HS-5 (cell line): Measurements from ENCODE around the gene TMEM219.

Experiments
- DNase-seq: peaks from one replicate; pipeline ENCODE4 v3.0.0-alpha.2; 2012; ENCODE audit warnings: low read depth

TMEM219 gene

DNA sequence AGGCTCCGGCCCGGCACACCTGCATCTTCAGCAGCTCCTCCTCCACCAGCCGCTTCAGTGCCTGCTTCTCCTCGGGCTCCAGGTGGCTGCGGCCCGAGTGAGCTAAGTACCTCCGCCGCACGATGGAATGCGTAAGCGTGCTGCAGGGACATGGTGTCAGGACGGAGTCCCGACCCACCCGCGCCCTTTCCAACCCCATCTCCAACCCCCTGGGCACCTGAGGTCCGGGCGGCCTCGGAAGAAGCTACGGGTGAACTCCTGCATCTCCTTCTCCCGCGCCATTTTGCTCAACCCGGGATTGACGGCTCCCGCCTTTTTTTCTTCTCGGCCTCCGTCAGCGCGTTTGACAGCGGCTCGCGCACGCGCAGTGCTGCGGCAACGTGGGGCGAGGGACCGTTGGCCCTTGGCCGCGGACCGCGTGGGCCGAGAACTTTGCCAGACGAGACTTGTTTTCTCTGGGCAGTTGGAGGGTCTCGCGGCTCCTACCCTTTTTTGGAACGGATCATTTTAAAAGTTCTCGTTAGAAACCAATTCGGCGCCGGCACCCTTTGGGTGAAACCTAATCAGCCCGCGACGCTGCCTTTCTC is 33.5 kb downstream of the TMEM219 start, which contains the start of gene HIRIP3:
TSS of gene HIRIP3 (minus strand) at position 294 of the 587 bp plus-strand sequence. CDS start at position 282, 12 bp downstream.
- DNase-seq, result peak; percentile 49

DNA sequence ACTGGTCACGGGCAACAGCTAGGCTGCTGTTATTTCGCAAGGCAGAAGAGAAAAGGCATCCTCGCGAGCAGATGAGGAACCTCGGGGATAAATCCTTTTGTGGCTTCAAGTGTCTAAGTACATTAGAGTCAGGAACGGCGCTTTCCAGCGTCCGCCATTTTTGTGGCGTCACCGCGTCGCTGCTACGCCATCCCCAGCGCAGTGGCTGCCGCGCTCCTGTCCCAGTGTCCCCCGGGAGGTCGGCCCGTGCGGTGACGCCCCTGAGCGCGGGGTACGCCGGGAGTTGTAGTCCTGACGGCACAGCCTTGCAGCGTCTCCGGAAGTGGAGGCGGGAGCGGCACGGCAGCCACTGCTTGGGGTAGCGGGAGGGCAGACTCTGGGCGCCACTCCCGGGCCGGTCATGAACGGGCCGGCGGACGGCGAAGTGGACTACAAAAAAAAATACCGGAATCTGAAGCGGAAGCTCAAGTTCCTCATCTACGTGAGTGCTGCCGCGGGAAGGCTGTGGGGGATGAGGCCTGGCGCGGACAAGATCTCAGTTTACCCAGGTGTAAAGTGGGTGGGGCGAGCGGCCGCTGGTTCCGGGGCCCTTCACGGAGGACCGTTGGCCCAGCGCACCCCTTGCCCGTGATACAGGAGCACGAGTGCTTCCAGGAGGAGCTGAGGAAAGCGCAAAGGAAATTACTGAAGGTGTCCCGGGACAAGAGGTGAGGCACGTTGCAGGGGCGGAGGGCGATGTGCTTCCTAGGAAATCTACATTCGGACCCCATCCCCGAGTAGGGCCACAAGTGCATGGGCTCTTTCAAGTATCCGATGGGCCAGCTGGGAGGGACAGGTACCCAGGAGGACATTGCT is 34.3 kb downstream of the TMEM219 start, which contains the start of gene INO80E:
TSS of gene INO80E (plus strand) at position 331 of the 855 bp plus-strand sequence. CDS start at position 401, 70 bp downstream.
- DNase-seq, result peak; percentile 83

DNA sequence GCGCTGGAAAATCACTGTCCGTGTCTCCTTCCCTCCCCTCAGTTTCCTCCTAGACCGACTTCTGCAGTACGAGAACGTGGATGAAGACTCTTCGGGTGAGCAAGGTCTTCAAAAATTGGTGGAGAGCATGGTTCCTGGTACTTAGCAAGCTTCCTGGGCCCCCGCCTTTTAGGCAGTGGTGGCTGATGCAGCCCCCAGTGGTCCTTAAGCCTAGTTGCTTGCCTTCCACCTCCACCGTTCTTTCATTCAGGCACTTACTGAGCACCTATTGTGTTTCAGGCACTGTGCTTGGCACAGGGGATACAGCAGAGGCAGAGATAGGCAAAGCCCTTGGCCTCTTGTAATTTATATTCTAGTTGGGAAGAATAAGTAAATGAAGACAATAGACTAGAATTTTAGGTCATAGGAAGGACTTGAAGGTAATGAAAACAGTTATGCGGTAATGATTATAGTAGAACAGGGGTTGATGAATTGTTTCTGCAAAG is 34.9 kb downstream of the TMEM219 start:
- DNase-seq, result no peak

DNA sequence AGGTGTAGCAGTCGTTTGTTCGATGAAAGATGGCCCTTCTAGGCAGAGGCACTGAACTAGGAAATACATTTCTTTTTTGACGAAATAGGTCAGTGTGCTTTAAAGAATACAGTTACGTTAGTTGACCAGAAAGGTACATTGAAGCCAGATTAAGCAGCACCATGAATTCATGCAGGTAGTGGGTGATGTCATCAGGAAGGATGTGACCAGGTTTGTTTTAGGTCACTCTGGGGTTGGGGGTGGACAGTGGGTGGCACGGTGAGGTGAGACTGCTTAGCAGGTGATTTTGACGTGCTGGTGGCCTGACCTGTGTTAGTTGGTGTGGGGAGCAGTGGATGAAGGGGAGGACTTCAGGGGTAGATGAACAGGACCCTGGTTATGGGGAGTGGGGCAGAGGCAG is 37.7 kb downstream of the TMEM219 start:
- no peak for DNase-seq

DNA sequence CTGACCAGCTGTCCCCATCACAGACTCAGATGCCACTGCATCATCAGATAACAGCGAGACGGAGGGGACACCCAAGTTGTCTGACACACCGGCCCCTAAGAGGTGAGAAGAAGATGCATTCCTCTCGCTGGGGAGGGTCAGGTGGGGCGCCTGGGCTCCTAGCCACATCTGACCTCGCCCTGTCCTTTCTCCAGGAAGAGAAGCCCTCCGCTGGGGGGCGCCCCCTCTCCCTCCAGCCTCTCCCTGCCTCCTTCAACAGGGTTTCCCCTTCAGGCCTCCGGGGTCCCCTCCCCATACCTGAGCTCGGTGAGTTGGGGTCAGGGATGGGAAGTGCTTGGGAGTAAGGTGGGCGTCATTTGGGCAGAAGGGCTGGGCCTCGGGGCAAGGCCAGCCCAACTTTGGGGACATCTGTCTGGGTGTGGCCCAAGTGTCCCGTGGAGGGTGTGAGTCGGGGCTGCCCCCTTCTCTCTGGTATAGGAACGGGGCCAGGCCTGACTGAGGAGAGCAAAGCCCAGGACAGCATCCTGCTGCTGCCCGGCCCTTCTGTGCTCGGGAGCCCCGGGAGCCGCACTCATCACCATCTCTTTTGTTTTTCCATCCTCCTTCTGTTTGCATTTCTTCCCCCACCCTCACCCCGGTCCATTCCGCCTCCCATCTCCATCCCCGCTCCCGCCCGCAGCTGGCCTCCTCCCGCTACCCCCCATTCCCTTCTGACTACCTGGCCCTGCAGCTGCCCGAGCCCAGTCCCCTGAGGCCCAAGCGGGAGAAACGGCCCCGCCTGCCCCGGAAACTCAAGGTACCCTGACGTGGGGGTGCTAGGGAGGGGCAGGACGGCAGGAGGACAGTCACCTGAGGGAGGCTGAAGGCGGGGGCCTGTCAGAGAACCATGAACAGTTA is 39.1 kb downstream of the TMEM219 start:
- DNase-seq, result no peak

DNA sequence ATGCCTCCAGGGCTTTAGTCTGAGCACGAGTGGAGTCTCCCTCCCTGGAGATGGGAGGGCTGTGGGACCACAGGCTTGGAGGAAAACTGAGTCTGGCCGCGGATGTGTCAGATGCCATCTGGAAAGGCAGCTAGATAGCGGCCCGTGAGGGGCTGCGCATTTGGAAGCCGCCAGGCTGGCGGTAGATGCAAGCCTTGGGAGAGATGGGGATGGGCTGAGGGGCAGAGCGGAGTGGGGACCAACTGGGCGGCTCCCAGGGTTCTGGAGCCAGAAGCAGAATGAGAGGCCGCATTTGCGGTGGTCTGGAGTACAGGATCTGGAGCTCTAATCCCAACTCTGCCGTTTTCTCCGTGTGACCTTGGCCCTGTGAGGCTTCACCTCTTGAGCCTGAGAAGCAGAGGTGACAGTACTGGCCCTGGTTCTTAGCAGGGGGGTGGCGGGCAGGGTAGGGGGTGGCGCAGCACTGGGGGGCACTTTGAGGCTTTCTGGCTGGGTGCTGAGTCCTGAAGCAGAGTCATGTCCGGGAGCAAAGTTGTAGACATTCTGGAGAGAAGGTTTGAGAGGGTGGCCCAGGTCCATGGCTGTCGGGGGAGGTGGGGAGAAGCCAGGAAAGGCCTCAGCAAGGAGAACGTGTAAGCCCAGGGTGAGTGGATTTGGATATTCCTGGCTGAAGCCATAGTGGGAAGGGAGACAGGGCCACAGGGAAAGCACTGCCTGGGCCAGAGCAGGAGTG is 40.9 kb downstream of the TMEM219 start:
- DNase-seq, result no peak

DNA sequence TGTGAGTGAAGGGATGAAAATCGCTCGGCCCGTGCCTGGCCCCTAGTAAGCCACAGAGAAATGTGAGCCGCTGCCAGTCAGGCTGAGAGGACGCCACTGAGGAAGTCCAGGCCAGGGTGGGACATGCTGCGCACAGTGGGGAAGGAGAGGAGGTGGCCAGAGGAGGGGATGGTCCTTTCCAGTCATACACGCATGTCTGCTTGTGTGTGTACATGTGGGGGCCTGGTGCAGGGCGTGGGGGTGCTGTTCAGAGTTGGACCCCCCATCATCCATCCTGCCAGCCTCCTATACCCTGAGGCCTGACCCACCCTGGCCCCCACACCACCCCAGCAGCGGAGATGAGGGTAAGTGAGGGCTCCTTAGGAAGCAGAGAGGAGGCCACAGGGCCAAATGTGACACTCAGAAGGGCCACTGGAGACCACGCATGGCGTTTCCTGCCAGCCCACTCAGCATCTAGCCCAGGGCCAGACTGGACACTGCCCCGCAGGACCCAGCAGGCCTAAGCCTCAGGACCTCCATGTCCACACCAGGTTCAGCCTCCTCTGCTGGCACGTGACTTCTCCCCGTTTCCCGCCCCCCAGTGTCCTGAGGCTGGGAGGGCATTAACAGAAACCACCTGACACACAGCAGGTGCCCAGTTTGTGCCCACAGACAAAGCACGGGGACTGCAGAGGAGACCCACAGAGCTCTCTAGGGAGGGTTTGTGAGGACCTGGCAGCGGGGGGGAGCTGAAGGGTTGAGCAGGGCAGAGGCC is 42.0 kb downstream of the TMEM219 start:
- no peak for DNase-seq

DNA sequence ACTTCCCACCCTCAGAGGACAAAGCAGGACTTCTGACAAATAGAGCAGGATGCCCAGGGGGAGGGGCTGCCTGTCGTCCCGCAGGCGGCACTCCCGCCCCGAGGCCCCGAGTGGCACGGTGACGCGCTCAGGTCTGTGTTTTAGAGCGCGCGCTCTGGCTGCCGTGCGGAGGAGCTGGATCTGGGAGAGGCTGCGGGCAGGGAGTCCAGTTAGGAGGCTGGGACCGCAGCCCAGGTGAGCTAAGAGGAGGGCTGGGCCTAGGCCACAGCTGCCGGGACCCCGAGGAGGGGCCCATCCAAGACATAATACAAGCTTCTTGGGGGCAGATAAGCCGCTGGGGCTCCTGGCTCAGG is 42.5 kb downstream of the TMEM219 start:
- no peak for DNase-seq

DNA sequence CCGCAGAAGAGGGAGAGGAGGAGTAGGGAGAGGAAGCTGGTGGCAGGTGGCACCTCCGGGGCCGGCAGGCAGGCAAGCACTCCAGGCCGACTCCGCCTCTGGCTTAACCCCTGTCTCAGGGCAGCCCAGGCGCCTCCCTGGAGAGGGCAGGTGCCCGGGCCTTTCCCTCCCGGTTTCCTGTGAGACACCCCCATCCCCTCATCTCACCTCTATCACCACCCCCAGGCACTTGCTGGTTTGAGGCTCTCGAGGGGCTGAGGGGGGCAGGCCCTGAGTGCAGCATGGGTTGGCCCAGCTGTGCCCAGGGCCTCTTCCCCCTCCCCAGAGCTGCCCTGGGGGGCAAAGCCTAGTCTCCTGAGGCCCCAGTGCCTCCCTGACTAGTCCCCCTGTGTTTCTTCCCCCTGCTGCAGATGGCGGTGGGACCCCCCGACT is 42.9 kb downstream of the TMEM219 start:
- DNase-seq, result no peak

DNA sequence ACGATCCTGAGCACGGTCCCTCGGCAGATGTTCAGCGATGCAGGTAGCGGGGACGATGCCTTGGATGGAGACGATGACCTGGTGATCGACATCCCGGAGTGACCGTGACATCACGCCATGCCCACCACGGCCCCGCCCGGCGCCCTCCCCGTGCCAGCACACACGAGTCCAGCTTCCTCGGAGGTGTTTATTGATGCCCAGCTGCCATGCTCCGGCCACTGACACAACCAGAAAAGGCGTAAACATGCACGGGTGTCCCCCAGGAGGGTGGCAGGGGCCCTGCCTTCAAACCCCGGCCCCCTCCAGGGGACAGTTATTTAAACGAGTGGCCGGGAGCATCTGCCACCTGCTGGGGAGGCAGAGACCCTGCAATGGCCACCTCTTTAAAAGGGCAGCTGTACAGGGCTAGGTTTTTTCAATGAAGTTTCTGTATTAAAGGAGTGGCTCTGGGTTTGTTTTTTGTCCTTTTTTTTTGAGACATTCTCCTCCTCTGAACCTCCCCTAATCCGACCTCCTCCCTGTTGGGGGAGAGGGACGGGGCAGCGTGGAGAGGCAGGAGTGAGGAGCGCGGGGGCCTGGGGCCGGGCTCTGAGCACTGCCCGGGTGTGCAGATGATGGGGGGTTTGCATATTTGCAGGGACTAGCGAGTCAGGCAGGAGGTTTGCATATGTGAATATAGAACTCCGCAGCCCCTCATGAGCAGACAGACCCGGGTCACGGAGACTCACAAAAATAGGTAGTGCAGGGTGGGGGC is 43.6 kb downstream of the TMEM219 start:
- no peak for DNase-seq

DNA sequence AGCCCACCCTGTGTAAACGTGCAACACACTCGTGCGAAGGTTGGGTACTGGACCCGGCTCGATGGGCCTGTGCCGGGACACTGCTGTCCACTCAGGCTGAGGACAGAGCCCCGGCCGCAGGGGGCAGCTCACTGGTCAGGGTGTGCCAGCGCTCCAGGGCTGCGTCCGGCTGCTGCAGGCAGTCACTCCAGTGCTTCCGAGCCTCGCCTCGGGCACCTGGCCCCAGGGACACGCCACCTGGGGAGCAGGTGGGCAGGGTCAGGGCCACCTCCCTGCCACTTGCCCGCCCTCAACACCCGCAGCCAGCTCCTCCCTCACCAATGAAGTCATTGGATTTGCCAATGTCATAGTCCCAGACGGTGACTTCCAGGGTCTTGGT is 44.2 kb downstream of the TMEM219 start:
- DNase-seq, result no peak

DNA sequence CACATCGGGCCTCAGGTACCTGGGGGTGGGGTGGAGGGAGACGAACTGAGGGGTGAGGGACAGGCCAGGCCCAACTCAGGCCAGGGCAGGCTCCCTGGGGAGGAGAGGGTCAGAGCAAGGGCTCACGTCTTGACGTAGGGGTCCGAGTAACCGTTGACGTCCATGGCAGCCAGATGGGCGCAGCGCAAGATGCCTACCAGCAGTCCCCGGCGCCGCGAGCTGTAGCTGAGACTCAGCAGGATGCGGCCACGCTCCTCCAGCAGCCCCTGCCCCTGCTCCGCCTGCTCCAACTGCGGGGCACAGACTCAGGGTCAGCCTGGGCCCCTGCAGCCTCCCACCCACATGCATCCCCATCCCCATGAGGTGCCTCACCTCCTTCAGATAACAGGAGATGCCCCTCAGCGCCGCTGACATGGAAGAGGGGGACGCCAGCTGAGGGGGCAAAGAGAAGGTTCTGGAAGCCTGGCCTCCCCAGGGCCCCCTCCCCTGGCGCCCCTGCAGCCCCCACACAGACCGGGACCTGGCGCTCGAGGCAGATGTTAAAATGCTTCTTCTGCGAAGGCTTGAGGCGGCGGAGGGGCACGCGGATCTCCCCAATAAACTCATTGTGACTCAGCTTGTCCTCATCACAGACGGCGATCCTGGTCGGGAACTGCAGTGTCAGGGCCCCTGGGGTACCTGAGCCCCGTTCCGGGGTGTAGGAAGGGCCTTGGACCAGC is 44.9 kb downstream of the TMEM219 start:
- DNase-seq, result no peak

DNA sequence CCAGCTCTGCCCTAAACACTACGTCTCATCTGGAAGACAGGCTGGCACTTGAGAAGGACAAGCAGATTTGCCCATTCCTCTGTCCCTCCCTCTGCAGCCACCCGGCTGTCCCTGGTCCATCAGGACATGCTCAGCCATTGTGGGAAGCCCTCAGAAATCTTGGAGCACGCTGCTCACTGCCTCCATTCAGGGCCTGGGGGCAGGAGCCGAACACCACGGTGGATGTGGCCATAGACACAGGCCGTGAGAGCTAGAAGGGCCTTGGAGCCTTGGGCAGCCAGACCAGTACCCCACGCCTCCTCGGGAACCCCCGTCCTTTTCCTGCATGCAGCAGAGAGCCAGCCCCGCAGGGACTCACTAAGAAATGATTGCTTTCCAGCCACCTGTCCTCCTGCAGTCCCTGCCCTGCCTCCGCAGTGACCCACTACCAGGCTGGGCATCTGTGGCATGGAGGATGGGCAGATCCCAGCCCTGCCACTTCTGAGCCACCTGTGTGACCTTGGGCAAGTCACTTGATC is 45.6 kb downstream of the TMEM219 start:
- no peak for DNase-seq

DNA sequence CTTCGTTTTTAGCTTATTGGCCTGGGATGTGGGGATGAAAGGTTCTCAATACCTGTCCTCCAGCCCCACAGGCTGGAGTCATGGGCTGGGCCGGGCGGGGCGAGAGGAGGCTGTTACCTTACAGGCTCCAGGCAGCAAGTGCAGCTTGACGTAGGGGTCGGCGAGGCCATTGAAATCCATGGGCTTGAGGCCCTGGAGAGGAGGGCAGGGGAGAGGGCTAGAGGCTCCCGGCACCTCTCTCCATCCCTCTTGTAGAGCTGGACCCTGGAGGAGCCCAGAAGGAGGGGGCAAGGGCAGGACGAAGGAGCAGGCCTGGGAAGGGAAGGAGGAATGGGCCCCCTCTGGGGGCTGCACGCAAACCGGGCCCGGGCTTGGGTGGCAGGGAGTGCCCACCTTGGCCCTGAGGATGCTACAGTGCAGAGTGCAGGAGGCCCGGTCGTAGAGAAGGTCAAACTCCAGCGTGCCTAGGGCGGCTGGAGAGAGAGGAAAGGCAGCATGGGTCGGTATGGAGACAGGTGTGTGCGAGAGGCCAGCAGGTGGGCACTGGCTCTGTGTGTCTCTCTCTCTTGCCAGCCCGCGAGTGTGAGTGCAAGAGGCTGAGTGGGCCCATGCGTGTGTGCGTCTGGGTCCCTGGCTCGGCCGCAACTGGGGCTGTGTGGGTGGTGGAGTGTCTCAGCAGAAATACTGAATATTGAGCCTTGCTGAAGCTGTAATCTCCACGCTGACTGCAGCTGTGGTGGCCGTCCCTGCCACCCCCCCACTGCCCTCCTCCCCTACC is 47.4 kb downstream of the TMEM219 start:
- no peak for DNase-seq

DNA sequence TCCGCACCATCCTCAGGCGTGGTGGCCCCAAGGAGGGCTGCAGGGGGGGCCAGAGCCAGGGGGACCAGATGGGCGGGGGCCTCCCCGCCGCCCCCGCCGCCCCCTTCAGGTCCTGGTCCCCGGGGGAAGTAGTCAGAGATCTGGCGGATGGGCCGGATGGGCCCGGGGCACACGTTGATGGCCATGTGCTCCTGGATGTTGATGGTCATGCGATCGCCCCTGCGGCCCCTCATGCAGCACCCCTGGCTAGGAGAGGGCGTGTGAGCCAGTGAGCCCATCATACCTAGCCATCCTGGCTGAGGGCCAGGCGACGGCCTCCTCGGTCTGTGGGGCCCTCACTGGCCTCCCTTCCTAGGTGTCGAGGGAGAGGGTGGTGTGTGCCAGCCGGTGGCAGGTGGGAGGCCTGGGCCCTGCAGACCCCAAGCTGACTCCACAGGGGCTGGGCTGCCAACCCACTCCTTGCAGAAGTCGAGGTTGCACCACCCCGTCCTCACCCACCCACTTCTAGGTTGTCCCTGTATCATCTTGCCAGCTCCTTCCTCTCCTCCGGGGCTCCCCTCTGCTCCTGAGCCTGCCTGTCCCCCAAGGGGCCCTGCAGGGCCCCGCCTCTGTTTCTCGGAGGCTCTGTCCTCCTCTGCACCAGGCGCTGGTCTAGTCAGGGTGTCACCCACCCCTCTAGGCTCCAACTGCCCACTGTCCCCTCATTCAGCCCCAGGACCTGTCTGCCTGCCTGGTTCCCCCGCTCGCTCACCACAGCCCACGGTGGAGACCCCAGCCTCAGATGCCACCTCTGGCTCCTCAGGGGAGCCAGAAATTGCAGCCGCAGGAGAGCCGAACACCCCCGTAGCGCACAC is 48.3 kb downstream of the TMEM219 start:
- DNase-seq, result no peak

DNA sequence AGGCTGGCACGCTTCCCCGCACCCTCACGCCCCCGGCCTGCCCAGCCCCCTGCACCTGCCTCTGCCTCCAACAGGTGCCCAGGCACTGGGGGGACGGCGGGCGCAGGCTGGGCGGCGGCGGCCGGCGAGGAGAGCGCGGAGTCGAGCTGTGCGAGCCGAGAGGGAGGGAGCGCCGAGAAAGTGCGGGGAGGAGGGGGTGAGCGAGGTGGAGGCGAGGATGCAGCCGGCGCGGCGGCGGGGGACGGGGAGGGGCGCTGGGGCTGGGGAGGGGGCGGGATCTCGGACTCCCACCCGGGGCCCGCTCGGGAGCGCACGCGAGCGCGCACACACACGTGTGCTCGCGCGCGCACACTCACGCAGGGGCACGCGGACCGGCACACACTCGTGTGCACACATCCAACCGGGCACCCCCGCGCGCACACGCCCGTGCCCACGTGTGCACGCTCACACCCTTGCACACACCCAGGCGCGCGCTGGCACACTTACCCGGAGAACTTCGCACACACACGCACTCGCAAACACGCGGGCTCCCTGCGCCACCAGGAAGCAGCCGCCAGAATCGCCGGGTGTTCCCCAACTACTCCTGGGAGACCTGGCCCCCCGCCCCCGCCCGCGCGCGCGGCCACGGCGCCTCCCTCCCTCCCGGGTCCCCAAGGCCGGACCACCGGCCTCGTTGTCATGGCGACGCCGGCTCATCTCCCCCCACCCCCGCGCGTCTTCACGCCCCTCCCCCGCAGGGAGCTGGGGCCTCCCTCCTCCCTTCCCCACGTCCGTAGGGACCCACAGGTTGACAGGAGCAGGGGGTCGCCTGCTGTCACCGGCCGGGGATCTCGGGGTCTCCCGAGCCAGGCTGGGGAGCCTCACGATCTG is 49.2 kb downstream of the TMEM219 start, which contains the start of gene DOC2A:
TSS of gene DOC2A (minus strand) at position 184 of the 870 bp plus-strand sequence. CDS start 805 bp downstream, outside the sequence.
- DNase-seq, result no peak
